Measurements from ENCODE around the gene PCGF2. TPM values are rescaled to one million over a fixed set of nuclear protein-coding genes. Genes with fewer than 3 reads are reported as not detected.

Gene PCGF2
- total and polyA plus RNA-seq, 10 of the 15 experiments (the other 5 are each of a cell fraction or from before 2014, with no cell fraction given), result 2.7 to 35.6 (median 7.2) TPM

GRCh38 chr17:38729886-38730525 lies 18.1 kb downstream of the PCGF2 start, which contains the start of gene CISD3 (continued):
- TF ChIP-seq CUX1 (IDR thresholded peaks at IDR 0.05; ENCODE audit: insufficient replicate concordance, low read depth, low read length) (no peak), TBL1XR1 (IDR thresholded peaks at IDR 0.05; ENCODE audit: low read depth, low read length) (no peak), MTA3 (IDR thresholded peaks at IDR 0.05; ENCODE audit: borderline replicate concordance, low read length) (no peak), IRF4 (IDR thresholded peaks at IDR 0.05; ENCODE audit: low read depth, low read length) (no peak), ZNF687 (IDR thresholded peaks at IDR 0.05) (peak; percentile 76; the same call in 1 of the 2 replicates), RBBP5 (conservative IDR thresholded peaks at IDR 0.05) (no peak), ASH2L (IDR thresholded peaks at IDR 0.05; ENCODE audit: borderline replicate concordance, low read depth) (no peak), MXI1 (IDR thresholded peaks at IDR 0.05; ENCODE audit: low read depth, low read length) (peak; percentile 79), RAD51 (IDR thresholded peaks at IDR 0.05) (no peak), PAX5 (IDR thresholded peaks at IDR 0.05; ENCODE audit: borderline replicate concordance, low read depth, low read length) (0 out of 2 replicates have a peak, but pooled peaks have one; percentile 8), ETV6 (conservative IDR thresholded peaks at IDR 0.05 in 1 of 2, IDR thresholded peaks at IDR 0.05 in 1 of 2; ENCODE audit: borderline replicate concordance in 1 of 2, low read depth in 1 of 2) (peak in 1 of 2 experiments; percentile 45; a peak in 1 of 4 replicates), STAT1 (conservative IDR thresholded peaks at IDR 0.05) (0 out of 2 replicates have a peak, but pooled peaks have one; percentile 22), IKZF2 (IDR thresholded peaks at IDR 0.05) (no peak)
- TF ChIP-seq, protein P1, sequence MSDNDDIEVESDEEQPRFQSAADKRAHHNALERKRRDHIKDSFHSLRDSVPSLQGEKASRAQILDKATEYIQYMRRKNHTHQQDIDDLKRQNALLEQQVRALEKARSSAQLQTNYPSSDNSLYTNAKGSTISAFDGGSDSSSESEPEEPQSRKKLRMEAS (IDR thresholded peaks at IDR 0.05; ENCODE audit: low read depth, low read length), result no peak
- TF ChIP-seq, protein P2, sequence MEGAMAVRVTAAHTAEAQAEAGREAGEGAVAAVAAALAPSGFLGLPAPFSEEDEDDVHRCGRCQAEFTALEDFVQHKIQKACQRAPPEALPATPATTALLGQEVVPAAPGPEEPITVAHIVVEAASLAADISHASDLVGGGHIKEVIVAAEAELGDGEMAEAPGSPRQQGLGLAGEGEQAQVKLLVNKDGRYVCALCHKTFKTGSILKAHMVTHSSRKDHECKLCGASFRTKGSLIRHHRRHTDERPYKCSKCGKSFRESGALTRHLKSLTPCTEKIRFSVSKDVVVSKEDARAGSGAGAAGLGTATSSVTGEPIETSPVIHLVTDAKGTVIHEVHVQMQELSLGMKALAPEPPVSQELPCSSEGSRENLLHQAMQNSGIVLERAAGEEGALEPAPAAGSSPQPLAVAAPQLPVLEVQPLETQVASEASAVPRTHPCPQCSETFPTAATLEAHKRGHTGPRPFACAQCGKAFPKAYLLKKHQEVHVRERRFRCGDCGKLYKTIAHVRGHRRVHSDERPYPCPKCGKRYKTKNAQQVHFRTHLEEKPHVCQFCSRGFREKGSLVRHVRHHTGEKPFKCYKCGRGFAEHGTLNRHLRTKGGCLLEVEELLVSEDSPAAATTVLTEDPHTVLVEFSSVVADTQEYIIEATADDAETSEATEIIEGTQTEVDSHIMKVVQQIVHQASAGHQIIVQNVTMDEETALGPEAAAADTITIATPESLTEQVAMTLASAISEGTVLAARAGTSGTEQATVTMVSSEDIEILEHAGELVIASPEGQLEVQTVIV (IDR thresholded peaks at IDR 0.05; ENCODE audit: borderline replicate concordance, partially characterized antibody), result no peak

Measured in GM12878 (cell line).